ENCODE data around the gene MORN1.

Gene MORN1

GRCh38 chr1:2431103-2431502 is 39.7 kb upstream of the MORN1 start:
- Histone ChIP-seq H2AFZ (ENCODE audit: low read depth, low read length) (no peak overlapping the region), H3K9me3 (ENCODE audit: low read length) (no peaks in the 10 kb centered on the region), H3K4me1 (ENCODE audit: insufficient read depth, low read length) (peaks cover 29% of the 10 kb centered on the region), H3K4me3 (ENCODE audit: low read length) (no peak overlapping the region), H3K27me3 (ENCODE audit: insufficient read depth, low read length) (peaks cover 34% of the 10 kb centered on the region), H3K36me3 (ENCODE audit: insufficient read depth, low read length) (no peaks in the 10 kb centered on the region)

- peaks cover 31% of the 10 kb centered on the region for H3K27me3 ChIP-seq (ENCODE audit: insufficient read depth, low read length)
Measured at GRCh38 chr1:2430592-2430973, 39.2 kb upstream of the MORN1 start.

GRCh38 chr1:2429780-2430591 is 38.6 kb upstream of the MORN1 start:
- Histone ChIP-seq H3K36me3 (ENCODE audit: insufficient read depth, low read length) (no peaks in the 10 kb centered on the region), H3K9me3 (ENCODE audit: low read length) (no peaks in the 10 kb centered on the region), H3K4me3 (ENCODE audit: low read length) (no peak overlapping the region), H3K27me3 (ENCODE audit: insufficient read depth, low read length) (peaks cover 25% of the 10 kb centered on the region), H3K4me1 (ENCODE audit: insufficient read depth, low read length) (peaks cover 29% of the 10 kb centered on the region), H2AFZ (ENCODE audit: low read depth, low read length) (no peak overlapping the region)

More at GRCh38 chr1:2430592-2430973, 39.2 kb upstream of the MORN1 start:
- Histone ChIP-seq H3K4me1 (ENCODE audit: insufficient read depth, low read length) (peaks cover 29% of the 10 kb centered on the region), H3K9me3 (ENCODE audit: low read length) (no peaks in the 10 kb centered on the region), H3K4me3 (ENCODE audit: low read length) (no peak overlapping the region), H3K36me3 (ENCODE audit: insufficient read depth, low read length) (no peaks in the 10 kb centered on the region), H2AFZ (ENCODE audit: low read depth, low read length) (no peak overlapping the region)

- Histone ChIP-seq H2AFZ (ENCODE audit: low read depth, low read length) (no peak overlapping the region), H3K9me3 (ENCODE audit: low read length) (peaks cover 2% of the 10 kb centered on the region), H3K4me1 (ENCODE audit: insufficient read depth, low read length) (peaks cover 29% of the 10 kb centered on the region), H3K27me3 (ENCODE audit: insufficient read depth, low read length) (peaks cover 12% of the 10 kb centered on the region), H3K4me3 (ENCODE audit: low read length) (no peak overlapping the region), H3K36me3 (ENCODE audit: insufficient read depth, low read length) (no peaks in the 10 kb centered on the region)
Measured at GRCh38 chr1:2428490-2428889, 37.1 kb upstream of the MORN1 start.

- H3K36me3 ChIP-seq (ENCODE audit: insufficient read depth, low read length) = no peaks in the 10 kb centered on the region
- no peak overlapping the region for H3K4me3 ChIP-seq (ENCODE audit: low read length)
- peaks cover 4% of the 10 kb centered on the region for H3K9me3 ChIP-seq (ENCODE audit: low read length)
- peaks cover 26% of the 10 kb centered on the region for H3K4me1 ChIP-seq (ENCODE audit: insufficient read depth, low read length)
- H3K27me3 ChIP-seq (ENCODE audit: insufficient read depth, low read length) = peaks cover 8% of the 10 kb centered on the region
- H2AFZ ChIP-seq (ENCODE audit: low read depth, low read length) = no peak overlapping the region
Measured at GRCh38 chr1:2427976-2428375, 36.6 kb upstream of the MORN1 start.

- H3K36me3 ChIP-seq (ENCODE audit: insufficient read depth, low read length) = no peaks in the 10 kb centered on the region
- peaks cover 4% of the 10 kb centered on the region for H3K27me3 ChIP-seq (ENCODE audit: insufficient read depth, low read length)
- peaks cover 16% of the 10 kb centered on the region for H3K4me1 ChIP-seq (ENCODE audit: insufficient read depth, low read length)
- H2AFZ ChIP-seq (ENCODE audit: low read depth, low read length) = no peak overlapping the region
- H3K4me3 ChIP-seq (ENCODE audit: low read length) = no peak overlapping the region
- H3K9me3 ChIP-seq (ENCODE audit: low read length) = peaks cover 5% of the 10 kb centered on the region
Measured at GRCh38 chr1:2427051-2427450, 35.7 kb upstream of the MORN1 start.

GRCh38 chr1:2426540-2426939 is 35.2 kb upstream of the MORN1 start:
- peaks cover 4% of the 10 kb centered on the region for H3K27me3 ChIP-seq (ENCODE audit: insufficient read depth, low read length)

GRCh38 chr1:2425892-2426291 is 34.5 kb upstream of the MORN1 start:
- Histone ChIP-seq H3K4me3 (ENCODE audit: low read length) (no peak overlapping the region), H3K27me3 (ENCODE audit: insufficient read depth, low read length) (peaks cover 4% of the 10 kb centered on the region), H3K4me1 (ENCODE audit: insufficient read depth, low read length) (peaks cover 7% of the 10 kb centered on the region), H2AFZ (ENCODE audit: low read depth, low read length) (no peak overlapping the region), H3K9me3 (ENCODE audit: low read length) (peaks cover 5% of the 10 kb centered on the region), H3K36me3 (ENCODE audit: insufficient read depth, low read length) (no peaks in the 10 kb centered on the region)

More at GRCh38 chr1:2426540-2426939, 35.2 kb upstream of the MORN1 start:
- no peak overlapping the region for H2AFZ ChIP-seq (ENCODE audit: low read depth, low read length)
- H3K9me3 ChIP-seq (ENCODE audit: low read length) = peaks cover 5% of the 10 kb centered on the region
- H3K4me1 ChIP-seq (ENCODE audit: insufficient read depth, low read length) = peaks cover 11% of the 10 kb centered on the region
- H3K4me3 ChIP-seq (ENCODE audit: low read length) = no peak overlapping the region
- no peaks in the 10 kb centered on the region for H3K36me3 ChIP-seq (ENCODE audit: insufficient read depth, low read length)

GRCh38 chr1:2422523-2422922 is 31.2 kb upstream of the MORN1 start:
- Histone ChIP-seq H3K4me1 (ENCODE audit: insufficient read depth, low read length) (peaks cover 7% of the 10 kb centered on the region), H3K27me3 (ENCODE audit: insufficient read depth, low read length) (peaks cover 18% of the 10 kb centered on the region), H3K9me3 (ENCODE audit: low read length) (peaks cover 5% of the 10 kb centered on the region), H3K36me3 (ENCODE audit: insufficient read depth, low read length) (no peaks in the 10 kb centered on the region), H3K4me3 (ENCODE audit: low read length) (no peak overlapping the region), H2AFZ (ENCODE audit: low read depth, low read length) (no peak overlapping the region)

GRCh38 chr1:2419416-2419815 is 28.1 kb upstream of the MORN1 start:
- no peaks in the 10 kb centered on the region for H3K4me1 ChIP-seq (ENCODE audit: insufficient read depth, low read length)
- no peak overlapping the region for H3K4me3 ChIP-seq (ENCODE audit: low read length)
- no peak overlapping the region for H2AFZ ChIP-seq (ENCODE audit: low read depth, low read length)
- peaks cover 5% of the 10 kb centered on the region for H3K9me3 ChIP-seq (ENCODE audit: low read length)
- peaks cover 21% of the 10 kb centered on the region for H3K27me3 ChIP-seq (ENCODE audit: insufficient read depth, low read length)
- no peaks in the 10 kb centered on the region for H3K36me3 ChIP-seq (ENCODE audit: insufficient read depth, low read length)

- H3K4me1 ChIP-seq (ENCODE audit: insufficient read depth, low read length) = peaks cover 5% of the 10 kb centered on the region
- peaks cover 5% of the 10 kb centered on the region for H3K9me3 ChIP-seq (ENCODE audit: low read length)
- H3K4me3 ChIP-seq (ENCODE audit: low read length) = no peak overlapping the region
- peaks cover 21% of the 10 kb centered on the region for H3K27me3 ChIP-seq (ENCODE audit: insufficient read depth, low read length)
- no peaks in the 10 kb centered on the region for H3K36me3 ChIP-seq (ENCODE audit: insufficient read depth, low read length)
- H2AFZ ChIP-seq (ENCODE audit: low read depth, low read length) = no peak overlapping the region
Measured at GRCh38 chr1:2418791-2419320, 27.5 kb upstream of the MORN1 start.

GRCh38 chr1:2417833-2418225 is 26.5 kb upstream of the MORN1 start:
- H3K36me3 ChIP-seq (ENCODE audit: insufficient read depth, low read length) = no peaks in the 10 kb centered on the region
- no peak overlapping the region for H3K4me3 ChIP-seq (ENCODE audit: low read length)
- peaks cover 21% of the 10 kb centered on the region for H3K27me3 ChIP-seq (ENCODE audit: insufficient read depth, low read length)
- H3K9me3 ChIP-seq (ENCODE audit: low read length) = peaks cover 2% of the 10 kb centered on the region
- H2AFZ ChIP-seq (ENCODE audit: low read depth, low read length) = no peak overlapping the region
- peaks cover 14% of the 10 kb centered on the region for H3K4me1 ChIP-seq (ENCODE audit: insufficient read depth, low read length)

GRCh38 chr1:2417083-2417832 is 25.9 kb upstream of the MORN1 start:
- Histone ChIP-seq H2AFZ (ENCODE audit: low read depth, low read length) (no peak overlapping the region), H3K4me3 (ENCODE audit: low read length) (no peak overlapping the region), H3K4me1 (ENCODE audit: insufficient read depth, low read length) (peaks cover 14% of the 10 kb centered on the region)

More at GRCh38 chr1:2417083-2417832, 25.9 kb upstream of the MORN1 start:
- Histone ChIP-seq H3K27me3 (ENCODE audit: insufficient read depth, low read length) (peaks cover 21% of the 10 kb centered on the region), H3K9me3 (ENCODE audit: low read length) (peaks cover under 1% of the 10 kb centered on the region), H3K36me3 (ENCODE audit: insufficient read depth, low read length) (no peaks in the 10 kb centered on the region)
